Measurements from ENCODE around the gene TDRD5. TPM values are rescaled to one million over a fixed set of nuclear protein-coding genes. Genes with fewer than 3 reads are reported as not detected.

TDRD5 gene
- total RNA-seq, 1 donor from 2014 or later: 0.09 TPM

- no peak overlapping the region for H3K9ac ChIP-seq
- Mint-ChIP-seq H3K27ac (no peak overlapping the region), H3K27me3 (ENCODE audit: insufficient read depth, low read depth) (peaks cover 2% of the 10 kb centered on the region), H3K36me3 (no peaks in the 10 kb centered on the region), H3K9me3 (no peaks in the 10 kb centered on the region), H3K4me3 (no peak overlapping the region), H3K4me1 (no peaks in the 10 kb centered on the region)
- H3K4me3 ChIP-seq: no peak overlapping the region
- H3K36me3 ChIP-seq: no peaks in the 10 kb centered on the region
- H3K27me3 ChIP-seq: no peaks in the 10 kb centered on the region
- H4K20me1 ChIP-seq (ENCODE audit: low read depth): no peaks in the 10 kb centered on the region
- DNase-seq (ENCODE audit: low spot score): peak; percentile 74
- no peaks in the 10 kb centered on the region for H3K79me2 ChIP-seq (ENCODE audit: low read depth)
- H3K9me3 ChIP-seq (ENCODE audit: low read depth): no peaks in the 10 kb centered on the region
- peak; percentile 88 for TF ChIP-seq CTCF (IDR thresholded peaks at IDR 0.05)
- no peak for TF ChIP-seq EZH2phosphoT487 (IDR thresholded peaks at IDR 0.05)
- H3K27ac ChIP-seq: no peak overlapping the region
- H3F3A ChIP-seq (ENCODE audit: low read depth): no peaks in the 10 kb centered on the region
- no peak overlapping the region for H3K4me2 ChIP-seq
- peak overlapping the region; percentile 59 for H2AFZ ChIP-seq (replicated peaks)
- H3K4me1 ChIP-seq: no peaks in the 10 kb centered on the region
Measured at GRCh38 chr1:179706339-179706941, 114.8 kb downstream of the TDRD5 start.

- no peak overlapping the region for H3K27ac Mint-ChIP-seq
- peaks cover 2% of the 10 kb centered on the region for H3K27me3 Mint-ChIP-seq (ENCODE audit: insufficient read depth, low read depth)
- H3K36me3 ChIP-seq: no peaks in the 10 kb centered on the region
- H3K4me3 ChIP-seq: no peak overlapping the region
- H2AFZ ChIP-seq (replicated peaks): no peak overlapping the region
- no peaks in the 10 kb centered on the region for H4K20me1 ChIP-seq (ENCODE audit: low read depth)
- DNase-seq (ENCODE audit: low spot score): no peak
- H3K9ac ChIP-seq: no peak overlapping the region
- H3K4me3 Mint-ChIP-seq: no peak overlapping the region
- H3K9me3 Mint-ChIP-seq: no peaks in the 10 kb centered on the region
- no peak overlapping the region for H3K4me2 ChIP-seq
- no peak for TF ChIP-seq EZH2phosphoT487 (IDR thresholded peaks at IDR 0.05)
- TF ChIP-seq CTCF (IDR thresholded peaks at IDR 0.05): no peak
- no peak for TF ChIP-seq EZH2 (IDR thresholded peaks at IDR 0.05)
- no peaks in the 10 kb centered on the region for H3F3A ChIP-seq (ENCODE audit: low read depth)
- no peaks in the 10 kb centered on the region for H3K4me1 ChIP-seq
- H3K27me3 ChIP-seq: no peaks in the 10 kb centered on the region
- H3K36me3 Mint-ChIP-seq: no peaks in the 10 kb centered on the region
- H3K9me3 ChIP-seq (ENCODE audit: low read depth): no peaks in the 10 kb centered on the region
- no peak overlapping the region for H3K27ac ChIP-seq
- no peaks in the 10 kb centered on the region for H3K79me2 ChIP-seq (ENCODE audit: low read depth)
- H3K4me1 Mint-ChIP-seq: no peaks in the 10 kb centered on the region
Measured at GRCh38 chr1:179707406-179707805, 115.8 kb downstream of the TDRD5 start.

- Histone ChIP-seq H3K9ac (no peak overlapping the region), H3K4me2 (no peak overlapping the region), H3K79me2 (ENCODE audit: low read depth) (no peaks in the 10 kb centered on the region), H3K9me3 (ENCODE audit: low read depth) (no peaks in the 10 kb centered on the region), H3K4me3 (no peak overlapping the region), H3K36me3 (no peaks in the 10 kb centered on the region), H3K27me3 (no peaks in the 10 kb centered on the region), H2AFZ (replicated peaks) (no peak overlapping the region), H4K20me1 (ENCODE audit: low read depth) (no peaks in the 10 kb centered on the region), H3K4me1 (no peaks in the 10 kb centered on the region), H3F3A (ENCODE audit: low read depth) (no peaks in the 10 kb centered on the region), H3K27ac (no peak overlapping the region)
- TF ChIP-seq EZH2phosphoT487 (IDR thresholded peaks at IDR 0.05): no peak
- Mint-ChIP-seq H3K36me3 (no peaks in the 10 kb centered on the region), H3K4me1 (no peaks in the 10 kb centered on the region), H3K27ac (no peak overlapping the region), H3K9me3 (peaks cover 8% of the 10 kb centered on the region), H3K27me3 (ENCODE audit: insufficient read depth, low read depth) (no peaks in the 10 kb centered on the region), H3K4me3 (no peak overlapping the region)
- peak; percentile 27 for DNase-seq (ENCODE audit: low spot score)
Measured at GRCh38 chr1:179708434-179709195, 117.0 kb downstream of the TDRD5 start.

GRCh38 chr1:179709841-179710329 lies 118.3 kb downstream of the TDRD5 start:
- Histone ChIP-seq H3K27ac (no peak overlapping the region), H3K9ac (no peak overlapping the region), H3K9me3 (ENCODE audit: low read depth) (peaks cover 6% of the 10 kb centered on the region), H3F3A (ENCODE audit: low read depth) (no peaks in the 10 kb centered on the region), H3K4me3 (no peak overlapping the region), H3K4me2 (no peak overlapping the region), H3K79me2 (ENCODE audit: low read depth) (no peaks in the 10 kb centered on the region), H2AFZ (replicated peaks) (no peak overlapping the region), H3K36me3 (no peaks in the 10 kb centered on the region), H3K4me1 (no peaks in the 10 kb centered on the region), H3K27me3 (no peaks in the 10 kb centered on the region), H4K20me1 (ENCODE audit: low read depth) (no peaks in the 10 kb centered on the region)
- DNase-seq (ENCODE audit: low spot score): no peak
- Mint-ChIP-seq H3K36me3 (peaks cover 2% of the 10 kb centered on the region), H3K4me3 (no peak overlapping the region), H3K9me3 (peaks cover 19% of the 10 kb centered on the region), H3K4me1 (no peaks in the 10 kb centered on the region), H3K27me3 (ENCODE audit: insufficient read depth, low read depth) (no peaks in the 10 kb centered on the region), H3K27ac (no peak overlapping the region)
- no peak for TF ChIP-seq EZH2phosphoT487 (IDR thresholded peaks at IDR 0.05)
- no peak for TF ChIP-seq EZH2 (IDR thresholded peaks at IDR 0.05)
- TF ChIP-seq CTCF (IDR thresholded peaks at IDR 0.05): no peak

Measured in neural progenitor cell (in vitro differentiated cells).